GM18867 (cell line): Measurements from ENCODE around the gene USP9Y.
"Not testable (repeated sequence)": the region's sequence is repeated elsewhere in the genome, so short reads cannot be mapped to it uniquely, and the experiment has no call there.

Experiments
- ATAC-seq: cut with Tn5 transposase; IDR thresholded peaks from one replicate; pipeline ENCODE4 v1.9.1; 2021; ENCODE audit warnings: mild to moderate bottlenecking, moderate library complexity; ENCODE audit not compliant: unreplicated experiment

Gene USP9Y, protein sequence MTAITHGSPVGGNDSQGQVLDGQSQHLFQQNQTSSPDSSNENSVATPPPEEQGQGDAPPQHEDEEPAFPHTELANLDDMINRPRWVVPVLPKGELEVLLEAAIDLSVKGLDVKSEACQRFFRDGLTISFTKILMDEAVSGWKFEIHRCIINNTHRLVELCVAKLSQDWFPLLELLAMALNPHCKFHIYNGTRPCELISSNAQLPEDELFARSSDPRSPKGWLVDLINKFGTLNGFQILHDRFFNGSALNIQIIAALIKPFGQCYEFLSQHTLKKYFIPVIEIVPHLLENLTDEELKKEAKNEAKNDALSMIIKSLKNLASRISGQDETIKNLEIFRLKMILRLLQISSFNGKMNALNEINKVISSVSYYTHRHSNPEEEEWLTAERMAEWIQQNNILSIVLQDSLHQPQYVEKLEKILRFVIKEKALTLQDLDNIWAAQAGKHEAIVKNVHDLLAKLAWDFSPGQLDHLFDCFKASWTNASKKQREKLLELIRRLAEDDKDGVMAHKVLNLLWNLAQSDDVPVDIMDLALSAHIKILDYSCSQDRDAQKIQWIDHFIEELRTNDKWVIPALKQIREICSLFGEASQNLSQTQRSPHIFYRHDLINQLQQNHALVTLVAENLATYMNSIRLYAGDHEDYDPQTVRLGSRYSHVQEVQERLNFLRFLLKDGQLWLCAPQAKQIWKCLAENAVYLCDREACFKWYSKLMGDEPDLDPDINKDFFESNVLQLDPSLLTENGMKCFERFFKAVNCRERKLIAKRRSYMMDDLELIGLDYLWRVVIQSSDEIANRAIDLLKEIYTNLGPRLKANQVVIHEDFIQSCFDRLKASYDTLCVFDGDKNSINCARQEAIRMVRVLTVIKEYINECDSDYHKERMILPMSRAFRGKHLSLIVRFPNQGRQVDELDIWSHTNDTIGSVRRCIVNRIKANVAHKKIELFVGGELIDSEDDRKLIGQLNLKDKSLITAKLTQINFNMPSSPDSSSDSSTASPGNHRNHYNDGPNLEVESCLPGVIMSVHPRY (N-terminal part only)

DNA sequence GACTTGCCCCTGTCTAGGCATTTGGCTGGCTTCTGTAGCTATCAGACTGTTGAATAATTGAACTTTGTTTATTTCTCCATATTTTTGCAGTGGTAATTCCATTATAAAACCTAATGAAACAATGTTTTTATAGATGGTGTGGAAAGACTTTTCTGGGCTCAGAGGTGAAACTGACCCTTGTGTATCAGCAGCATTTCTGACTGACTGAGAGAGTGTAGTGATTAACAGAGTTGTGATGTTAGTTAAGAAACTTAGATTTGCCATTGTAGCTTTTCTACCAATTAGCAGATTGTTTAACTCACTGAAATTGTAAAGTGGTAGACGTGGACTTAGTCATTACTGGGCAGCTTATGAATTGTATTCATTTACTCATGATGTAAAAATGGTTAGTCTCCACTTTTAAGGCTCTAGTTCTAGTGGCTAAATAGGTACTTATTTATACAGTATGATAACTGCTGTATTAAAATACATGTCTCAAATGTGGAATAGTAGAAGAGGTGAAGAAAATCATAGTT is at the start of gene USP9Y:
Gene USP9Y (plus strand): TSS at position 51 of the 515 bp plus-strand sequence. CDS start 8,217 bp downstream, outside the sequence.
- no peak for ATAC-seq

DNA sequence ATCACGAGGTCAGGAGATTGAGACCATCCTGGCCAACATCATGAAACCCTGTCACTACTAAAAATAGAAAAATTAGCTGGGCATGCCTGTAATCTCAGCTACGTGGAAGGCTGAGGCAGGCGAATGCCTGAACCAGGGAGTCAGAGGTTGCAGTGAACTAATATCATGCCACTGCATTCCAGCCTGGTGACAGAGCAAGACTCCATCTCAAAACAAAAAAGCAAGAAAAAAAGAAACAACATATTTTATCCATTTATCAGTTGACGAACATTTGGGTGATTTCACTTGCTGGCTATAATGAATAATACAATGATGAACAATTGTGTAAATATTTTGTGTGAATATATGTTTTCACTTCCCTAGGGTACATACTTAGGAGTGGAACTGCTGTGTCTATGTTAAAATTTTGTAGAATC is 49.4 kb upstream of the USP9Y start:
- ATAC-seq: no peak

DNA sequence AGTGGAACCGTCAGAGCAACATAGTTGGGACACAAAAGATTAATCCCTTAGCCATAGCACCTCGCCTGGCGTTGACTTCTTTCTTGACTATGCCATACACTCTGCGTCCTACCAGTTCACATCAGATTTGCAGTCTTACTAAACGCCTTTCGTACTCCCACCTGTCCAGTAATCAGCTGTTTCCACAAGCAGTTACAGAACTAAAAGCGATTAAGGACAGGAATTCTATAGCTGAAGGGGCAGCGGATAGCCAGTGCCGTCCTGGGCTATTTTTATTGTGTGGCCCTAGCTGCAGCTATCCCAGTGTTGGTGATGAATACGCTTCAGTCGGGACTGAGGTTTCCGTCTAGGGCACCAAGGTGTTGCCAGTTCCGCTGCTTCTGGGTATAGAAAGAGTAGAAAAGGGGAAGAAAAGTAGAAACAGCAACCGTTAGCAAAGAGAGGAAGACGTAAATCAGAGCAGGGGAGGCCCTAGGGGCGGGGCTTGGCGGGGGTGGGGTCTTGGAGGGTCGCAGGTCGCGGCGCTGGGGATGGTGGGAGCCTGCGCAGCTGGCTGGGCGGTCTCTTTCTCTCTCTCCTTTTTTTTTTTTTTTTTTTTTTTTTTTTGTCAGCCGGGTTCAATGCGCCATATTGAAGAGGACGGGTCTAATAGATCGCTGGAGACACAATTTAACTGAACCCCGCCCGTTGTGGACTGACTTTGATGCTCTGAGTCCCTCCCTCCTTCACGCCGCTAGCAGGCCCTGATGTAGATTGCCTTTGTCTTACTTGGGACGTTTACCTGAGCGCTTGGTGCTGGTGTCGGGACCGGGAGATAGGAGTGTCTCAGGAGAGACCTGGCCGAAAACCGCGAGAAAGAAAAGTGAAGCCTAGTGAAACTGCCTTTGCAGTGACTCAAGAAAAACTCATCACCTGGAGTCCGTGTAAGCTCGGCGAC is 39.0 kb upstream of the USP9Y start:
- no peak for ATAC-seq

DNA sequence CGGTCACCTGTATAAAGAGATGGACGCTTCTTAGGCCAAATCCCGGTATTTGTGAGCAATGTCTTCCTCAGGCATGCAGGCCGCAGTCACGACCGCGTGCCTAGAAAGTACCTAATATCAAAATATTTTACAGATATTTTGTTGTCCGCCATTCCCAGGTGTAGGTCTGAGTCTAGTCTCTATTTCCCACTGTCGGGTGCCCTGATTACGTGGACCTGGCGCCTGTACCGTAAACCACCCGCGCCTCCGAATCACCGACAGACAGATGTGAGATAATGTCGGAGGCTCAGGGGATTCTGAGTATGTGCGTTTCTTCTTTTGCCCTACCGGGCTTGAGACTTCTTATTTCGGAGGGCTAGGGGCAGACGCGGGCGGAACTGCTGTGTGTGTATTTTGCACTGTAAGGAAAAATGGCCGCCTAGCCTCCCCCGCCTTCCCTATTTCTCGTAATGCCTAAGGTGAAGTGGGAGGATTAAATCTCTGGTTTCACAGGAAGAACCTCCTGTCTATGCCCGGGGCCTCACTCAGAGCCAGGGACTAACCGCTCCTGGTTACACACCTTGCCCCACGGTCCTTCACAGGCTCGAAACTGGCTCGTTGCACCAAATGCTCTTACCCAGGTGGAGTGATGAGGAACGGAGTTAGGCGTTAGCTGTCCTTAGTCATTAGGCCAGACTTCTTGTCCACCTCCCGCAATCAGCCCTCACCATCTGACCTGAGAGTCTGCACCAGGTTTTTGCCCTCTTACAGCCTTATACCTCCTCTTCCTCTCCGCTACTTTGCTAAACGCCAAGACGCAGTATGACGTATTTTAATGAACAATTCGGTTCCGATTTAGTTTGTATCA is 38.1 kb upstream of the USP9Y start:
- no peak for ATAC-seq

DNA sequence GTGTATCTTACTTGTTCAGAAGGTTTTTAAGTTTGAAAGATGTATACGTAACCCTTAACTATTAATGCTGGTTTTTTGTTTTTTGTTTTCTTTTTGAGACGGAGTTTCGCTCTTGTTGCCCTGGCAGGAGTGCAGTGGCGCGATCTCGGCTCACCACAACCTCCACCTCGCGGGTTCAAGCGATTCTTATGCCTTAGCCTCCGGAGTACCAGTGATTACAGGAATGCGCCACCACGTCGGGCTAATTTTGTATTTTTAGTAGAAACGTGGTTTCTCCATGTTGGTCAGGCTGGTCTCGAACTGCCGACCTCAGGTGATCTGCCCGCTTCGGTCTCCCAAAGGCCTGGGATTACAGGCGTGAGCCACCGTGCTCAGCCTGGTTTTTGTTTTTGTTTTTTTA is 37.2 kb upstream of the USP9Y start:
- not testable (repeated sequence) for ATAC-seq

DNA sequence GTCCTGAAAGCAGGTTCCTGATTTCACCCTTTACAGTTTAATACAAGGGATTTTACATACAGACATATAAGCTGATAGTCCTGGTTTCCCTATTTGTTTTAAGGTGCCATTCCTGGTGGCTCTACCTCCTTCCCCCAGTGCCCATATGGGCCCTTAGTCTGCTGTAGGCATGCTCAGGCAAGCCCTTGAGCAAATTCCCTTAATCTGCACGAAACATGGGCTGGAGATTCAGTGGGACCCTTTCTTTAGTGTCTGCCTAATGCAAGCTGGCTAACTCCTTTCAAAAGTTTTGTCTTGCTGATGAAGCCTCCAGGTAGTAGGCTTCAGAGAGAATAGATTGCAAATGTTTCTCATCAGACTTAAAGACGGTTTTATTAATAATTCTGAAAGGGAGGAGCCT is 22.9 kb upstream of the USP9Y start:
- no peak for ATAC-seq

DNA sequence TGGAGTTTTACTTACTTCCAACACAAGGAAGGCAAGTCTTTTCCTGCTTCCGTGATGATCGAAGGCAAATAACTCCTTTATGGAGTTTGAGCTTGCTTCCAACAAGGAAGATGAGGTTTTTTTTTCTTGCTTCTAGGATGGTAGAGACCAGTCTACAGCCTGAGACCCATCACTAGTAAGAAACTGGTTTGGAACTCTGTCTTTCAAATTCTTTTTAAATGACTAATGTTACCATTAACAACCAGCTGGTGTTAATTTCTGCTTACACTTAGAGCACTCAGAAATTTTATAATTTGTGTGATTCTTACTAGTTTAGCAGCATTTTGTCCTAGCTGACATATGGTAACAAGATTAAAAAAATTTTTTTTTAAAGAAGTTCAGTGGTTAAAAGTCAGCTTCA is 19.5 kb upstream of the USP9Y start:
- no peak for ATAC-seq

DNA sequence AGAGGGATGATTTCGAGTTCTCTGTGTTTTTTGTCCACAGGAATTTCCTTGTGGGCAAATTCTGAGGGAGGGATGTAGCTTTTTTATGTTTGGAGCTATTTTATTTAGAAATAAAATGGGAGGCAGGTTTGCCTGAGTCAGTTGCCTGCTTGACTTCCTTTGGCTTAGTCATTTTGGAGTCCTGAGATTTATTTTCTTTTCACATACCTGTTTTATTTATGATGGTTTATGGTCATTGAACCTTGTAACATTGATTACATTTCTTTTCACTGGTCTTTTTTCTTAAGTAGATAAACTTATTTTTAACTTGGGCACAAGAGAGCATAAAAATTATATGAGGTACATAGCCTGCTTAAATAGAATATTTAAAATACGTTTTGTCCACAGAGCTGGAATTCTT is 12.7 kb upstream of the USP9Y start:
- ATAC-seq: no peak

DNA sequence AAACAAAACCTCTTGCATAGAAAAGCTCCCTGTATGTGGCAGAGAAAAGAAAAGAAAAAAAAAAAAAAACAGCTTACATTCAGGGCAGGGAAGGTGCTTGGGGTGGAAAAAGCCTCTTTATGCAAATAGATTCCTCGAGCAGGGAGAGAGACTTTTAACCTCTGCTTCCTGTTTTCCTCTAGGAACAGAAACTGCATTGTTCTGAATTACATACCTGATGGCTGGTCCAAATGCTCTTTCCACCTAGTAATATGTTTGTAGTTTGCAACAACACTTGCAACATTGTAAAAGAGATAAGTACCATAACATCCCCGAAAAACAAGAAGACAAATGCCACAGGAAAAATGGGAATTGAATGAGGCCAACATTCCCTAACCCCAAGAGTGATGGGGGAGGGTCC is 944 bp upstream of the USP9Y start:
- ATAC-seq: no peak

DNA sequence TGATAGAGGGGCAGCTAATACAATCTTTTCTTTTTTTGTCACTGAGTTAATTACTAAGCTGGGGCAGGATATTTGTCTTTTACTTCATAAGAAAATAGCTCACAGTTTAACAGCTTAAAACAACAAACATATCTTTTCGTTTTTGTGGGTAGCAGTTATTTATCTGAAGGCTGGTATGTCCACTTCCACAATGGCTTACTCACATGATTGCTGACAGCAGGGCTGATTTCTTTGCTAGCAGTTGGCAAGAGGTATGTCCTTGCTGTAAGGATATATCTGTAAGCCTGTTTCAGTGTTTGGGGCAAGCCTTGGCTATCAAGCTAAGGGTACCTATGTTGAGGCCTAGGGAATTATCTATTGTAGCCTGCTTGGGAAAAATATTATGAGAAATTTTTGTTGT is 1.1 kb downstream of the USP9Y start:
- ATAC-seq: no peak

DNA sequence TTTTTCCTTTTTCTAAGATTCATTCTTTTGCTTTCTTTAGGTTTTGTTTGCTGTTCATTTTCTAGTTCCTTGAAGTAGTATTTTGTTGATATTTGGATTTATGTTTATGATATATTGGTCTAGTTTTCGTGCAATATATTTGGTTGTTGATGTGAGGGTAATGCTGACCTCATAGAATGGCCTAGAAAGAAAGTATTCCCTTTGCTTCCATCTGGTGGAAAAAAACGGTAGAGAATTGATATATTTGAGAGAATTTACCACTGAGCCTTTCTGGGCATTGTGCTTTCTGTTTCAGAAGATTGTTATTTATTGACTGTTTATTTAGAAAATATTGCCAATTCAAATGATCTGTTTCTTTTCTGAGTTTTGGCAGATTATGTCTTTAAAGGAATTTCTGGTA is 9.4 kb downstream of the USP9Y start:
- ATAC-seq: no peak

DNA sequence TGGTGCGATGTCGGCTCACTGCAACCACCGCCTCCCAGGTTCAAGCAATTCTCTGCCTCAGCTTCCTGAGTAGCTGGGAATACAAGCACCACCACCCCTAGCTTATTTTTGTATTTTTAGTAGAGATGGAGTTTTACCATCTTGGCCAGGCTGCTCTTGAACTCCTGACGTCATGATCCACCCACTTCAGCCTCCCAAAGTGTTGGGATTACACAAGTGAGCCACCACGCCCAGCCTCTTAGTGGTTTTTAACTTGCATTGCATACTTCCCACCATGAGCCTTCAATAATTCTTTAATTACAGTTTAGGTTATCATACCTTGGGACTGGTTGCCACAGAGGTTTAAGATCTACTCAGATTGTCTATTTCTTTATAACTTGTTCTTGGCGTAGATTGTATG is 14.3 kb downstream of the USP9Y start:
- ATAC-seq: no peak

DNA sequence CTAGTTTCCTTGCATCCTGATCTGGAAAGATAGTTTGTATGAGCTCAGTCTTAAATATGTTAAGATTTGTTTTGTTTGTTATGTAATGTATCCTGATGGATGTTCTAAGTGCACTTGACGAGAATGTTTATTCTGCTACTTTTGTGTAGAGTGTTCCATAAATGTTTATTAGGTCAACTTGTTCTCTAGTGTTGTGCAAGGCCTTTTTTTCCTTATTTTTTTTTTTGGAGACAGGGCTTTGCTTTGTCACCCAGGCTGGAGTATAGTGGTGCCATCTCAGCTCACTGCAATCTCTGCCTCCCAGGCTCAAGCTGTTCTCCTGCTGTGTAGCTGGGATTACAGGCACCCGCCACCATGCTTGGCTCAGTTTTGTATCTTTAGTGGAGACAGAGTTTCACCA is 28.7 kb downstream of the USP9Y start:
- ATAC-seq: no peak

DNA sequence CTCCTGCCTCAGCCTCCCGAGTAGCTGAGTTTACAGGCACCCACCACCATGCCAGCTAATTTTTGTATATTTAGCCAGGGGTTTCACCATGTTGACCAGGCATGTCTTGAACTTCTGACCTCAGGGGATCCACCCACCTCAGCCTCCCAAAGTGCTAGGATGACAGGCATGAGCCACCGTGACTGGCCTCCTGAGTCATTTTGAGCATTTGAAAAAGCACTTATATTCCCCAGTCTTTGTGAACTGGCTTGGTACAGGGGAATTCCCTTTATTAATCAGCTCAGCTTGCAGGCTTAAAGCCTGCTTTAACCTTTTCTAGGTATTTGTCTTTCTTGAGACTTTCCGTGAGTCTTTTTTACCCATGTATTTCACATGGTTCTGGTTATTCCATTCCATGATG is 32.6 kb downstream of the USP9Y start:
- no peak for ATAC-seq

DNA sequence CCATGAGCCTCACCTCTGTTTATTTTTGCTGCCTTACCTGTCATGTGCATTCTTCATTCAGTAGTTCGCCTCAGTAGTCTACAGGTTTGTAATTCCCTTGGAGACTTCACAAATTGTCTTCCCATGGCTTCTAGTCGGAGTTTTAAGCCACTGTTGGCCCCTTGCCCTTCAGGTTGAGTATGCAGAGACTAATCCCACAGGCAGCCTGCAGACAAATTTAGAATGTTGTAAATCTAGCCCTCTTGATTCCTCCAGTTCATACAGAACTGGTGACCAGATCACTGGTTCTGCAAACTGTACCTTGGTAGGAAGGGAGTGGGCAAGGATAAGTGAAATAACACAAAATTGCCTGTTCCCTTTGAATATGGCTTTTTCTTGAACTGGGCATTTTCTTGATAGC is 33.0 kb downstream of the USP9Y start:
- no peak for ATAC-seq

DNA sequence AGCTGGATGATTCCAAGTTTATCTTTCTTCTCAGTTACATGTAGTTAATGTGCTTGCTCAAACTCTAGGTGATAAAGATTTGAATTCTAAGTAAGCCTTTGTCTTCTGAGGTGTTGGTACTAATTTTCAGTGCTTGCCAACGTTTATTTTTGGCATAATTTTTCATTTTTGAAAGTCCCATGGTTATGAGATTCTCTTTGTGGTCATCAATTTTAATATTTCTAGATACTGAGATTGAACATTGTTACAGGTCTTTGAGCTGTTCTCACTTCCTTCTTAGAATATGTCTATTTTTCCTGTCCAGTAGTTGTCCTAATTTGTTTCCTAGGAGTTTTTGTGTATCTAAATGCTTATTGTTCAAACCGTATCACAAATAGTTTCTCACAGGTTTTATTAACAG is 40.4 kb downstream of the USP9Y start:
- ATAC-seq: no peak

DNA sequence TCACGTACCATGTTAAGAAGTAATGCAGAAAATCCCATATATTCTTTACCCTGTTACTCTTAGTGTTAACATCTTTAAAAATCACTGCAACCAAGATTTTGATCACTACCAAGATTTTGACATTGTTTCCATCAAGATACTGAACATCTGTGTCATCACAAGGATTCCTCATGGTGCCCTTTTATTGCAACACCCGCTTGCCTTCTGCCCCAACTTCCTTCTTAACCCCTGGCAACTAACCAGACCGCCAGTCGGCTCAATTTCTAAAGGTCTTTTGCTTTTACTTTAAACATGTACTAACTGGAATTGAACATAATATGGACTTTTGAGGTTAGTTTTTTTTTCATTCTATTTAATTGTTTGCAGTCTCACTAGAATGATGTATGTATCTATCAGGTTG is 41.7 kb downstream of the USP9Y start:
- ATAC-seq: no peak

DNA sequence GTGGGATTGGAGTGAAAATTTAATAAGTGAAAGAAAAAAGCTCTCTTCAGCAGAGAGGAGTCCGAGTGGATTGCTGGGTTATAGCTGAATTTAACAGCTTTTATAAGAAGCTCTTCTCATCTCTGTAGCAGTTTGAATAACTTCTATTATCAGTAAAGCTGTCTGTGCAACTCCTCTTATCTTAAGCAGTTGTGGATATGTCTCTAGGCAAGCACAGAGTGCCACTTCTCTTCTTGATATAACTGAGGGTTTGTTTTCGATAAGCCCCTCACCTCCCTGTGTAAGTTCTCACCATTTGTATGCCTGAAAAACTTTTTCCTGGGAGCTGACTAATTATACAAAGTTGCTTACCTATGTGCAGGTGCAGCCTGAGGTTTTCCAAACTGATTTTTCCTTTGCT is 43.1 kb downstream of the USP9Y start:
- no peak for ATAC-seq

DNA sequence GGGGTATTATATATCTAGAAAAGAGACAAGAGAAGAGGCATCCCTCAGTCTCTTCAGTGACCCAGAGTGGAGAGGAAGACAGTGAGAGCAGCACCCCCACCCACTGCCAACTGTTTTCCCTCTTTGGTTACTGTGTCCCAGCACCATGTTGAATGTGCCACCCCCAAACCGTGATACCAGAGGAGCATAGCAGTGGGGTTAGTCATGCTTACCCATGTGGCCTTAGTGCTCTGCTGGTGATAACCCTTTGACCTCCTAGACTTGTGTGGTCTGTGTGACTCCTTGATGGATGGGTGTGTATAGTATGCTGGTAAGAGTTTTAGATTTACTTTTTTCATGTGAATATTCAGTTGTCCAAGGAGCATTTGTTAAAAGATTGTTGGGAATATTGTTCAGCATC is 48.3 kb downstream of the USP9Y start:
- ATAC-seq: no peak

DNA sequence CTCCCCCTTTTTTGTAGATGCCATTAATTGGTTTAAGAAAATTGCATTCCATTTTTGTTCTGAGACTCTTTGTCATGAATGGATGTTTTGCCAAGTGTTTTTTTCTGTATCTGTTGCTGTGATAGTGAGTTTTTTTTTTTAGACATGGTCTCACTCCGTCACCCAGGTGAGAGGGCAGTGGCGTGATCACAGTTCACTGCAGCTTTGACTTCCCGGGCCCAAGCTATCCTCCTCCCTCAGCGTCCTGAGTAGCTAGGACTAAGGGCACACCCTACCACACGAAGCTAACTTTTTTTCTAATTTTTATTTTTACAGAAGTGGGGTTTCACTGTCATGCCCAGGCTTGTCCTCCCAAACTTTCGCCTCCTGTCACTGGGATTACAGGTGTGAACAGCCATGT is 51.8 kb downstream of the USP9Y start:
- ATAC-seq: no peak
